ENCODE measurements around the gene ALOX15B.

ALOX15B gene

GRCh38 chr17:8084250-8084649, 45.4 kb downstream of the ALOX15B start:
- DNase-seq = no peak

- no peak for DNase-seq
Measured at GRCh38 chr17:8087075-8087951, 48.5 kb downstream of the ALOX15B start, which contains the start of gene ALOX12B. Gene ALOX12B (minus strand): TSS chr17:8087716. CDS start chr17:8087442, 274 bp downstream.

GRCh38 chr17:8087952-8088230, 49.0 kb downstream of the ALOX15B start:
- no peak for DNase-seq

- no peak for DNase-seq
Measured at GRCh38 chr17:8089728-8090127, 50.9 kb downstream of the ALOX15B start.

GRCh38 chr17:8091033-8091687, 52.3 kb downstream of the ALOX15B start:
- no peak for DNase-seq

- no peak for DNase-seq
Measured at GRCh38 chr17:8095361-8095760, 56.5 kb downstream of the ALOX15B start.

GRCh38 chr17:8096541-8096940, 57.7 kb downstream of the ALOX15B start:
- DNase-seq = no peak

Measured in activated CD8-positive, alpha-beta memory T cell treated with anti-CD3 and anti-CD28 coated beads, Interleukin-2, amount 50 U/mL, for 48 hours (primary cell).